NCI-H2029 treated with DMSO at 0.1 percent for 48 hours (cell line): ENCODE results near the gene IFITM10.

ENCODE experiments used
- DNase-seq: peaks from one replicate; lab custom pipeline; 2025; lab: John Stamatoyannopoulos, UW

The IFITM10 gene

DNA sequence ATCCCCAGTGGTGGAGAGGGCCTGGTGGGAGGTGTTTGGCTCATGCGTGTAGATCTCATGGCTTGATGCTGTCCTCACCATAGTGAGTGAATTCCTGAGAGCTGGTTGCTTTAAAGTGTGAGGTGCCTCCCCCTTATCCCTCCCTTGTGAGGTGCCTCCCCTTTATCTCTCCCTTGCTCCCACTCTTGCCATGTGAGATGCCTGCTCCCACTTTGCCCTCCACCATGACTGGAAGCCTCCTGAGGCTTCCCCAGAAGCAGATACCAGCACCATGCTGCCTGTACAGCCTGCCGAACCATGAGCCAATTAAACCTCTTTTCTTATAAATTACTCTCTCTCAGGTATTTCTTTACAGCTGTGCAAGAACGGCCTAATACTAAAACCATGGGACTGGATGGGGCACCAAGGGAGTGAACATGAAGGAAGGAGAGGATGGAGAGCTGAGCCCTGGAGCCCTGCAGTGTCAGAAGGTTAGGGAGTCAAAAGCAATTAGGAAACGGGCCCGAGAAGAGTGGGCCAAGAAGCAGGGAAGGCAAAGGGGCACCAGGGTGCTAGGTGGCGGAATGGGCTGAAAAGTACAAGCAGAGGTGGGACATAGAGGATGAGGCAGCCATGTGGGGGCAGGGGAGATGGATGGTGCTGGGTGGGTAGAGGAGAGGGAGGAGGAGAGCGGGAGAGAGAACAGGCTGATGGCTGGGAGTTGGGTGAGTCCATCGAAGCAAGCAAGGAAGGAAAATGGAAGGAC, 9.4 kb downstream of the IFITM10 start:
- no peak for DNase-seq

DNA sequence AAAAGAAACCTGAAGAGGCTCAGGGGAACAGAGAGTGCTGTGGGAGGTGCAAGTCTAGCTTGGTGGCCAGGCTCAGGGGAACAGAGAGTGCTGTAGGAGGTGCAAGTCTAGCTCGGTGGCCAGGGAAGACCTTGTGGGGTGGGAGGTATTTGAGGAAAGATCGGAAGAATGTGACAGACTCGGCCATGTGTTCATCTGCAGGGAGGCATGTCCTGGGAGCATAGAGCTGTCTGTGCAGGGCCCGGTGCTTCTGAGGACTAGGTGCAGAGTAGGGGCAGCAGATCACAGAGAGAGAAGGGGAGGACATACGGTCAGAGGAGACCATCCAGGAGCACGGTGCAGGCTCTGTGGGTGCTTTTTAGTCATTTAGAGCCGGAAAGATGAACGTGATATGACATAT, 10.8 kb downstream of the IFITM10 start:
- DNase-seq, result no peak

DNA sequence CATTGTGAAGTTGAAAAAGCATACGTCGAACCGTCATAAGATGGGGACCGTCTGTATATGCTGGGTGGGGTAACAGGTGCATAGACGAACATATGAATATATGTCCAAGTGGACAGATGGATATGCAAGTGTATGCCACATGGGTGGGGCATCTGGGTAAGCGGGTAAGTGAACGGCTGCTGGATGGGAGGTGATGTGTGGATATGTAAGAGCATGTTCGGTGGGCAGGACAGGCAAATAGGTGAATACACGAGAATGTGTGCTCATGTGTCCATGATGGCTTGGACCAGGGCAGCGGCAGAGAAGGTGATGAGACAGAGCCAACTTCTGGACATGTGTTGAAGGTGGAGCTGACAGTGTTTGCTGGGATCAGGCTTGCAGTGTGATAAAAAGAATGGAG, 12.0 kb downstream of the IFITM10 start:
- DNase-seq, result no peak

DNA sequence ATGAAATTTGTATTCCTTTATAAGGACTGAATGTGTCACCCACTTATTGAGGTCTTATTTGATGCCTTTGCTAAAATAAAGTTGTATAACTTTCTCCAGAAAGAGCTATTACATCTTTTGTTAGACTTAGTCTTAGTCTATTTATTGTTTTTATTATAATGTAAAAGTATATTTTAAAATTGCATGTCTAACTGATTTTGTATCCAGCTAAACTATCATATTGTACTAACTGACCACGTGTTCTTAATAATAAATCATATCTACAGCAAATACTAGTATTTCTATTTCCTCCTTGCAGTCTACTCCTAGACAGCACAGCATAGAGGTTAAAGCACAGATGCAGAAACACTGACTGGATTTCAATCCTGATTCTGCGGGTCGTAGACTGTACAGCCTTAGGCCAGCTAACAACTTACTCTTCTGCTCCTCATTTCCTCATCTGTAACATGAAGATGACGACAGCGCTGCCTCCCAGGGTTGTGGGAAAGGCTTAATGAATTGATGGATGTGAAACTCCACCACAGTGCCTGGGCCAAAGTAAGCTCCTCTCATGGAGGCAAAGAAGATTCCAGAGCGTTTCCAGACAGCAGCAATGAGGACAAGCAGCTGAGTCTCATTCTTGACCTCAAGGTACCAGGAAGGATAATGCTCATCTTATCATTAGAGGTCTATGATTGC, 13.2 kb downstream of the IFITM10 start:
- no peak for DNase-seq

DNA sequence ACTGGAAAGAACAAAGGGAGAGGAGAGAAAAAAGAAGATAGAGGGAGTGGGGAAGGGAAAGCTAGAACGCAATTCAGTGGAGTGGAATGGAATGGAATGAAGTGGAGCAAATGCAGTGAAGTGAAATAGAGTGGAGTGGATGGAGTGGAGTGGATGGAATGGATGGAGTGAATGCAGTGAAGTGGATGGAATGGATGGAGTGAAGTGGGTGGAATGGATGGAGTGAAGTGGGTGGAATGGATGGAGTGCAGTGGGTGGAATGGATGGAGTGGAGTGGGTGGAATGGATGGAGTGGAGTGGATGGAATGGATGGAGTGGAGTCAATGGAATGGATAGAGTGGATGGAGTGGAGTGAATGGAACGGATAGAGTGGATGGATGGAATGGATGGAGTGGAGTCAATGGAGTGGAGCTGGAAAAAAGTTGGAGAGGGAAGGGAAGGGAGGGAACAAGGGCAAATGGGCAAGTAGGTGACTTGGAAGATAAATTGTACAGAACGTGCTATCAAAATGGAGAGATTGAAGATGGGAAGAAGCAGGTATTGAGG, 13.9 kb downstream of the IFITM10 start:
- DNase-seq, result no peak

DNA sequence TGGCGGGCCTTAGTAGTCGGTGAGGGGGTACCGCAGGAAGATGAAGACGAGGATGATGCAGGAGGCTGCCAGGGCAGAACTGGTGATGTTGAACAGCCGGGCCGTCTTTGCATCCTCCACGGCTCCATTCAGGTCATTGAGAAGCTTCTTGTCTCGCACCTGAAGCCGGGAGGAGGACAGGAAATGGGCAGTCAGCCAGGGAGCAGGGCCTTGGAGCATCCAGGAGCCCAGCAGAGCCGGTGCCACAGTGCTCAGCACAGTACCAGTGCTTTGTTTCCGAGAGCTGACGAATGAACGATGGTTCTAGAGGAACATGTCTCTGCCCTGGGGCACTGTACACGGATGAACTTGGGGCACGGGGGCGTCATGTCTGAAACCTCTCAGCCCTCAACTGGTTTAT, 15.1 kb downstream of the IFITM10 start:
- DNase-seq, result no peak

DNA sequence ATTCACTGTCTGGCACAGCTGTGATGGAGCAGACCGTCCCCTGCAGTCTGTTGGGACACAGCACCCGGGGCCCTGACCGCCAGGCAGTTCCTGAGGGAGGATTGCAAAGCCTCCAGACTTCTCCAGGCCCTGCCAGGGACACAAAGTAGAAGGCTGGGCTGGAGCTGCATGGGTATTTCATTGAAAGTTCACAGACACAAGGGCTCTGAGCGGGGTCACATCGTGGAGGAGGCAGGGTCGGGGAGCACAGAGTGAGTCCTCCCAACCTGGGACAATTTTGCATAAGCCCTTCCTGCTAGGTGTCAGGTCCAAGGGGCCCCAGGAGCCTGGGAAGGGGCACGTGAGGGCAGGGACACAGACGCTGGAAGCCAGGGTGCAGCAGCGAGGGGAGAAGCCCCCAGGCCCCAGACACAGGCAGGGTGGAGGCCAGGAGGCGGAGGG, 15.7 kb downstream of the IFITM10 start:
- DNase-seq, result no peak

DNA sequence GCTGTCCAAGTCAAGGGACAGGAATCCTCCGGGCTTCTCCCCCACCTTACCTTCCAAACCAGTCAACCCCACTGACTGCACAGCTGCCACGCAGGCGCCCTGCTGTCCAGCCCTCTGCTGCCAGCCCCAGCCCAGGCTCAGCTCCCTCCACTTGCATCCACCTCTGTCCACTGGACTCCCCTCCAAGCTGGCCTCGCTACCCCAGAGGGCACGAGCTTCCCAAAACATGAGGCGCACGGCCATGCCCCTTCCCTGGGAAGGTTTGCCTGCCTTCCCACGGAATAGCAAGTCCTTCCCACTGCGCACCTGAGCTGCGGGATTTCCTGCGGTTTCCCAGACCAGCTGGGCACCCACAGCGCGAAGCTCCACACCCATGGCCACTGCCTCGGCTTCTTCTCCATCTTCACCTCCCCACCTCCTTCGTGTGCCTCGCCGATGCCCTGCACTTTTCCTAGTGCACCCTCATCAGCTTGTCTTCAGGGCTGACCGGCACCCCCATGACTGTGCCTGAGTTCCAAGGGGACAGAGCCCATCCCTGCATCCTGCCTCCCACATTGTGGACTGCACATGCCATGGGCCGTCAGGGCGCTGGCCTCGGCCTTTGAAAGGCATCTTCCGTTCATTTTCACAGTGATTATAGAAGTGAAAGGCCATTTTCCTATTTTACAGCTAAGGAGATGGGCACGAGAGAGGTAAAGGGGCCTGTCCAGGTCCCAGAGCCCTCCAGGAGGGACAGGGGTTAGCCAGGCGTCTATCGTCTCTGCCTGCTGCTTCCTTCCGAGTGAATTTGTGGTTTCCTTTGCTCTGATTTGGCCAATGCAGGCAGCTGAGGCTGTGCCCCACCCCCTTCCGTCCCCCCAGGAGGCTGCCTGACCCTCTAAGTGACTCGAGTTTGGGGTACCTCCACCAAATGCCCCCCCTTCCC, 16.4 kb downstream of the IFITM10 start:
- no peak for DNase-seq

DNA sequence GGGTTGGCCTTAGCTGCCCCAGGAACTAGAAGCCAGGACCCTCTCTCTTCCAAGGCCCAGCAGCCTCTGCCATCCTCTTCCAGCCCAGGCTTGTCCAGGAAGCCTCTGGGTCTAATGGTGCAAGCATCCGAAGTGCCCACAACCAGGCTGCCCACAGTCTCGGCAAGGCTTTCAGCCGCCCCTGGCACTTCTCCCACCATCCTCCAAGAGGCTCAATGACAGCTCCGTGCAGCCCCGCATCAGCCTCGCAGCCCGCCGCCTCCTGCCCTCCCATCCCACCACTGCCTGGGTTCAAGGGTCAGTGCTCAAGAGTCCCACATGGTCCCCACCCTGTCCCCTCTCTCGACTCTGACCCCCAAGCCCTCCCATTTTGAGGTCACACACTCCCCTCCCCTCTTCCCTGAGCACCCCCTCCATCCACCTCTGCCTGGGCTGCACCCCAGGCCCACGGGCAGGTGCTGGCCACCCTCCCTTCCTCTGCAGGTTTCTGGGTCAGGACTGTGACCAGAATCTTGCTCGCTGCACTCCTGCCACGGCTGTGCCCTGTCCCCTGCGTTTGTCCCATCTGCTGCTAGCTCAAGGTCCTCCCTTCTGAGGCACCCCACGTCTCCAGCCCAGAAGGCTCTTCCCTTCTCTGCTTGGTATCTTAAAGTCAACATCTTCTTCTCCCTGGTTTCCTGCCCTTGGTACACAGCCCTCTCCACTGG, 17.2 kb downstream of the IFITM10 start:
- no peak for DNase-seq

DNA sequence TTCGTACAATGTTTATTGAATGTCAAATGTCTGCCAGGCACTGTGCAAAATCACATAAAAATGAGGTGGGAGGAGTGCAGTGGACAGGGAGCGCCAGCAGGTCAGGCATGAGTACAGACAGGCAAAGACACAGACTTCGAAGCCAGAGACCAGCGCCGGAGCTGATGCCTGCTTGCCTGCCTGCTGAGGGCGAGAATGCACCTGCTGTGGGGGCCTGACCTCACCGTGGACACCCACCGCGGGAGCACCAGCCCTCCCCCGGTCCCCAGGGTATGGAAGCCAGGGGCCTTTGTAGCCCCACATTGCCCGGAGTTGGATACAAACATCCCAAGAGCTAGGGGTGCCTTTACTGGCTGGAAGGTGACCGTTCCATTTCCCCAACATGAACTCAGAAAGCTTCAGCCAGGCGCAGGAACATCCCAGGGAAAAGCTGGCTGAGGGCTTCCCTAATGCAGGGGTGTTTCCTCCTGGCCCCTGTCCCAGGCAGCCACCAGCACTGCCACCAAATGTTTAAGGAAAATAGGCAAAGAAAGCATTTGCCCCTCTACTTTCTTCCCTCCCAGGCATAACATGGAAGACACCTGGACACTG, 17.9 kb downstream of the IFITM10 start:
- no peak for DNase-seq

DNA sequence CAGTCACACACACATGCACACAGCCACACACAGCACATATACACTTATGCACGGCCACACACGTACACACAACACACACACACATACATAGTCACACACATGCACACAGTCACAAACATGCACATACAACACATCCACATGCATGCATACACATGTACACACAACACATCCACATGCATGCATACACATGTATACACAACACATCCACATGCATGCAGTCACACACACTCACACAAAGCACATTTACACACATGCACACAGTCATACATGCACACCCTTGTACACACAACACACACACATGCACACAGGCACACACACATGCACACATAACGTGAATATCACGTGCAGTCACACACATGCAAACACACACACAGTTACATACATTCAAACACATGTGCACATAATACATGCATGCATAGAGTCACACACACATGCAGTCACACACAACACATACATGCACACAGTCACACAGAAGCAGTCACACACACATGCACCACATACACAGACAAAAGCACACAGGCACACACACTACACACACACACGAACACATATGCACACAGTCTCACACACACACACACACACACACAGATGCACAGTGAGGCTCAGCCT, 18.8 kb downstream of the IFITM10 start:
- no peak for DNase-seq

DNA sequence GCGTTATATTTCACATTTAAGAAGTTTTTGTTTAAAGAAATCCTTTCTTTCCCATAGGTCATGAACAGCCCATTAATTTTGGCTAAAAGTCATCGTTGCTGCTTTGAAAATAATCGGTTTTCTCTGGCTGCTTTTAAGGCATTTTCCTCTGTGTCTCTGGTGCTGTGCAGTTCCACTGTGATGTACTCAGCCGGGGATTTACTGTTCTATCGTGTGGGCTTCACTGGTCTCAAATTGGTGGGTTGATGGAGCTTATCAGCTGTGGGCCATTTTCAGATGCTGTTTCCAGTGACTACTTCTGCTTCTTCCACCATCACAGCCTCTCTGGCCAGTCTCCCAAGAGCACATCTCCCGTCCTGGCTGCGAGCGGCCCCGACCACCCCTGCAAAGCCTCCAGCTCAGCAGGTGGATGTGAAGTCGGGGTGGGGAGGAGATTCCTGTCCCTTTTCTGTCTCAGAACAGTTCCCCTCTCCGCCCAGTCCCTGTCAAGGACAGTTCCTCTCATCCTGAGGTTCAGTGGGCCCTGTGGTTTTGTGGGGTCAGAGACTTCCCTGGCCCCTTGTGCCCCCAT, 20.3 kb downstream of the IFITM10 start:
- DNase-seq, result no peak

DNA sequence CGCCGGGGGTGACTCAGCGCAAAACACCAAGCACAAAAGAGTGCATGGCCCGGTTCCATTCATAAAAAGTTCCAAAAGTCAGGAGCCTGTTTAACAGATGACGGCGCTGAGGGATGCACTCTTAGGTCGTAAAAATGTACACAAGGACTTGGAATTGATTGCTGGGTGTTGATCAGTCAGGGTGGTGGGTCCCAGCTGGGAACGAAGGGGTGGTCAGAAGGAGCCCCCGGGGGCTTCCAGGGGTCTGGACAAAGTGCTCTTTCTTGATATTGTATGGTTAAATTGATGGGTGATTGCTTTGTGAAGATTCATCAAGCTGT, 20.7 kb downstream of the IFITM10 start:
- DNase-seq, result no peak

DNA sequence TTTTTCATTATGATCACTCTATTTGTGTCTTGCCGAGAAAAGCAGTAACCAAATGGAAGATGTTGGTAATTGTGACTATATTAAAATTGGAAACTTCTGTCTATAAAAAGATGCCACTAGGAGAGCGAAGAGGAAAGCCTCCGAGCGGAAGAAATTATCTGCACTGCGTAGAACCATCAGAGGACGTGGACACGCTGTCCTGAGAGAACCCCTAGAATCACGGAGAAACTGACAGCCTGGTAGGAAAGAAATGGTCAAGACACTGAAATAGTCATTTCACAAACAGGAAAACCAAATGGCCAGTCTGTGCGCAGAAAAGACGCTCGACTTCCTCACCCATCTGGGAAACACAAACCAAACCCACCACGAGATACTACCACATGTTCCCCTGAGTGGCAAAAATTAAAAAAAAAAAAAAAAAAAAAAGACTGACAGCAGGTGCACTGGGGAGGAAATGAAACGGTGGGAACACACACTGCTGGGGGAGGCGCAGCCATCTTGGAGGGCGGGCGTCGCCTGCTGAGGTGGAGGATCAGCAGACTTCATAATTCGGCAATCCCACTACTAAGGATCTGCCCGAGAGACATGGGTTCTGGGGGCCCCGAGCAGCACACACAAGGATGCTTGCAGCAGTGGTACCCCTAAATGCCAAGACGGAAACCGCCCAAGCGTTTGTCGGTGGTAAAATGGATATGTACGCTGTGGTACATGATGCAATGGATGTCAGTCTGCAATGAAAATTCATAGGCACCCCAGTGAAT, 21.3 kb downstream of the IFITM10 start:
- no peak for DNase-seq

DNA sequence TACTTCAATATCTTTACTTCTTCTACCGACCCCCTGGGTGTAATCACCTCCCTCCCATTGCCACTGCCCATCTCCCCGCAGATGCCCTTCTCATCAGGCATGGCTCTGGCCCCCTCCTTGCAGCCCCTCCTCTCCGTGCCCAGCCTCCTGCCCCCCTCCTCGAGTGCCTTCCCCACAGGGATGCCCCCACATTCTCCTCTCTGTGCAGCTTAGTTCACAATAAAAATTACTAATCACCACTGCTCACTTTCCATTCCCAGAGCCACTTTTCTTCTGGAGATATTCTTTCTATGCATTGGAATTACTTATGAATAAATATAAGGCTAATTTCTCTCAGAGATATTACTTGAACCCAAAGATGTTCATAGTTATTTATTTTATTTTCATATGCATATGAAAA, 22.1 kb downstream of the IFITM10 start:
- DNase-seq, result no peak

DNA sequence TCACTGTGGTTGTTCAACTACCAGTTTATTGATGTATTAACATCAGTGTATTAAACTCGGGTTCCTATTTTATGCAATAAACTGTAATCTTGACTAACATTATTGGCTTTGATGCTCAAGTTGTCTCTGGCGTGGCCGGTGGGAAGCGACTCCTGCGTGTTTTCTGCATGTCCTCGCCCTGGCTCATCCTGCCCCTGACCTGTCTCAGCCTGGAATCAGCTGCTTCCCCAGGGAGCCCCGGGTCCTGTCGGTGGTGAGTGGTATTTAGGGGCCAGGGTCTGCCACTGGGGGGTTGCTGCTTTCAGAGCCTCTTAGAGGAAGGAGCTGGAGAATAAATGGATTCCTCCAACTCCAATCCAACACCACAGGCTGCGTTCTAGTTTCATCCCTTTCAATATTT, 22.5 kb downstream of the IFITM10 start:
- no peak for DNase-seq

DNA sequence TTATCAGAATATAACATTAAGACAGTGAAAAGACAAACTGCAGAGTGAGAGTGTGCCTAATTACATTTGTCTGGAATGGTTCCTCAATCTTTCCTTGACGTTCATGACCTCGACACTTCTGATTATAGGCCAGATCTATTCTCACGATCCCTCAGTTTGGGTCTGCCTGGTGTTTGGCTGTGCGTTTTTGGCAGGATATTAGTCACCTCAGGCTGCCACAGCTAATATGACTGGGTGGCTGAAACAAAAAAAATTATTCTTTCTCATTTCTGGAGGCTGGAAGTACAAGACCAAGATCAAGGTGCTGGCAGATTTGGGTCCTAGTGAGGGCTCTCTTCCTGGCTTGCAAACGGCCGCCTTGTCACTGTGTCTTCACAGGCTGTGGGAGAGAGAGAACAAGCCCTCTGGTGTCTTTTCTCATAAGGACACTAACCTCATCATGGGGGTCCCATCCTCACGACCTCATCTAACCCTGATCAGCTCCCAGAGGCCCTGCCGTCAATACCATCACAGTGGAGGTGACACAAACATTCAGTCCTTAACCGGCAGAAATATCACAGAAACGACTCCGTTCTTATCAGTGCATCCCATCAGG, 23.2 kb downstream of the IFITM10 start:
- DNase-seq, result no peak

DNA sequence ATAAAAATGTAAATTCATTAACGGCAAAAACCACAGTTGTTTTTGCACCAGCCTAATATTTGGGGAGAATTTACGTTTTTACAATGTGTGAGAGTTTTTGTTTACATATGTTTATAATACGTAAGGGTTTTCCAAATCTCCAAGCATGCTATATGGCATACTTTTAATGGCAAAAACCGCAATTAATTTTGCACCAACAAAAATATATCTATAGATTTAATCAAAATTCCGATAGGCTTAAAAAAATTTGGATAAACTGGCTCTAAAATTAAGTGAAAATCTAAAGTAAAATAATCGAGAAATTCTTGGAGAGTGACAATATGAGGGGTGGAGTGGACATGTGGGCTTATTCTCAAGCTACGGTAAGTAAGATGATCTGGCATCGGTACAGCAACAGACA, 30.6 kb downstream of the IFITM10 start:
- no peak for DNase-seq

DNA sequence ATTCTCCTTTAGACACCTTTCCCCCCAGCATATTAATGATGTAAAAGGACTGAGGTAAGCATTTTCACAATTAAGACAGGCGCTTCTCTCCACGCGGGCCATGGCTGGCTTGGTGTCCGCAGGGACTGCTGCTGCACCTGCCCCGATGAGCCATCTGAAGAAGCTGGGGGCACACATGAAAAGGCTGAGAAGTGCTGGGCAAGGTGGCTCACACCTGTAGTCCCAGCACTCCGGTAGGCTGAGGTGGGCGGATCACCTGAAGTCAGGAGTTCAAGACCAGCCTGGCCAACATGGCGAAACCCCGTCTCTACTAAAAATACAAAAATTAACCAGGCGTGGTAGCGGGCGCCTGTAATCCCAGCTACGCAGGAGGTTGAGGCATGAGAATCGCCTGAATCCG, 32.1 kb downstream of the IFITM10 start:
- DNase-seq, result no peak

DNA sequence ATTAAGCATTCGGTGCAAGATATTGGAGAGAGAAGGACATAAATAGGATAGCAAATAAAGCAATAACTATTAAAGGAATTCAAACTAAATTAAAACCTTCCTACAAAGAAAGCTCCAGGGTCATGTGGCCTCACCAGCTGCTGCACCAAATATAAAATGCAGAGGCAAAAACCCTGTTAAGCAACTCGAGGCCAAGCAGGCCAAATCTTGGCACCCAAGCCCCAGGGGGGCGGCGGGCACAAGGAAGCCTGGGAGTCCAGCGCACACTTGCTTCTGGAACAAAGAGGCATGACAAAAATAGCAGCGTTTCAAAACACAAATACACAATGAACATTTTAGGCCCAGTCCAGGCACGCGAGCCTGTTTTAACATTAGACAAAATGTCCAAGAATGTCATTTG, 32.6 kb downstream of the IFITM10 start:
- no peak for DNase-seq
